Fibroblast of villous mesenchyme (primary cell): ENCODE measurements around the gene SPRN. TPM values are rescaled to one million over a fixed set of nuclear protein-coding genes. Genes with fewer than 3 reads are reported as not detected.

ENCODE experiments used
- DNase-seq: peaks from one replicate; pipeline ENCODE4 v3.0.0-alpha.2; 2010; ENCODE audit warnings: low read depth
- H3K4me3 ChIP-seq: 2 replicates; pipeline ENCODE4 v1.5.1; 2011; ENCODE audit warnings: low read depth, mild to moderate bottlenecking, low read length
- CTCF ChIP-seq: IDR thresholded peaks from 2 replicates; pipeline ENCODE4 v1.5.1; 2012; ENCODE audit warnings: low read depth, mild to moderate bottlenecking, low read length; ENCODE audit not compliant: insufficient read depth
- total RNA-seq: library from RNA; depleted of rRNA; stranded (reverse); fragments of >200 nt; gene quantifications from 2 replicates; pipeline ENCODE4 v1.2.3, GENCODE V29; 2012

The SPRN gene
- total RNA-seq, 1 donor = 0.43 TPM

GRCh38 chr10:133451346-133451745 lies 26.9 kb upstream of the SPRN start:
- no peak for DNase-seq
- TF ChIP-seq CTCF = no peak
- H3K4me3 ChIP-seq = no peak overlapping the region

GRCh38 chr10:133448120-133448519 lies 23.7 kb upstream of the SPRN start:
- no peak for DNase-seq
- no peak overlapping the region for H3K4me3 ChIP-seq
- no peak for TF ChIP-seq CTCF

- DNase-seq = no peak
- no peak overlapping the region for H3K4me3 ChIP-seq
- no peak for TF ChIP-seq CTCF
Observed at GRCh38 chr10:133446979-133447378, 22.6 kb upstream of the SPRN start.

GRCh38 chr10:133445751-133446708 lies 21.6 kb upstream of the SPRN start:
- no peak overlapping the region for H3K4me3 ChIP-seq
- DNase-seq = no peak
- no peak for TF ChIP-seq CTCF

GRCh38 chr10:133445268-133445732 lies 20.9 kb upstream of the SPRN start:
- no peak for DNase-seq
- no peak for TF ChIP-seq CTCF
- no peak overlapping the region for H3K4me3 ChIP-seq

GRCh38 chr10:133444342-133445267 lies 20.2 kb upstream of the SPRN start:
- H3K4me3 ChIP-seq = no peak overlapping the region
- no peak for TF ChIP-seq CTCF

More at GRCh38 chr10:133444342-133445267, 20.2 kb upstream of the SPRN start:
- no peak for DNase-seq
